AG09309 (cell line): ENCODE data around the gene CDK5.

Experiments
- DNase-seq: peaks from one replicate; pipeline ENCODE4 v3.0.0-alpha.2; 2010; ENCODE audit warnings: low read depth
- H3K4me3 ChIP-seq: 2 replicates; pipeline ENCODE4 v1.5.1; 2011; ENCODE audit warnings: mild to moderate bottlenecking, low read depth, low read length, moderate library complexity; ENCODE audit not compliant: control insufficient read depth
- CTCF ChIP-seq: IDR thresholded peaks from 2 replicates; pipeline ENCODE4 v1.5.1; 2011; ENCODE audit warnings: mild to moderate bottlenecking, low read depth, low read length, inconsistent platforms; ENCODE audit not compliant: insufficient read depth, control insufficient read depth; ENCODE audit errors: missing control alignments

CDK5 gene

GRCh38 chr7:151005566-151005965 is 52.1 kb downstream of the CDK5 start:
- DNase-seq, result no peak
- H3K4me3 ChIP-seq, result no peak overlapping the region
- no peak for TF ChIP-seq CTCF
